SU-DHL-6 (cell line): Measurements from ENCODE around the gene PHACTR2.

Source experiments
- H2AFZ ChIP-seq: fragments of 200-600 bp; sonication (generic); 2 replicates; pipeline ENCODE4 v1.6.1; 2014; ENCODE audit warnings: low read depth, mild to moderate bottlenecking, moderate library complexity, mixed read lengths, antibody characterized with exemption, low read length; ENCODE audit not compliant: severe bottlenecking
- H3F3A ChIP-seq: fragments of 200-600 bp; shearing (Covaris generic); 2 replicates; pipeline ENCODE4 v1.6.0; 2016; ENCODE audit warnings: antibody characterized with exemption, mild to moderate bottlenecking; ENCODE audit not compliant: insufficient read depth
- H3K27ac ChIP-seq: fragments of 200-600 bp; sonication (generic); 2 replicates; pipeline ENCODE4 v1.5.1; 2016; ENCODE audit warnings: low read depth, mild to moderate bottlenecking, low read length, moderate library complexity, mixed read lengths
- H3K27me3 ChIP-seq: fragments of 200-600 bp; sonication (generic), shearing (Covaris generic); 2 replicates; pipeline ENCODE4 v1.6.0; 2014; ENCODE audit warnings: mild to moderate bottlenecking, low read length
- H3K36me3 ChIP-seq: fragments of 200-600 bp; sonication (generic); 2 replicates; pipeline ENCODE4 v1.6.1; 2014; ENCODE audit warnings: mild to moderate bottlenecking, low read length, mixed read lengths
- H3K4me2 ChIP-seq: fragments of 300-600, 200-600 bp; shearing (Covaris generic), sonication (generic); 2 replicates; pipeline ENCODE4 v1.6.0; 2014; ENCODE audit warnings: low read length, low read depth, mild to moderate bottlenecking; ENCODE audit not compliant: poor library complexity, severe bottlenecking
- H3K4me3 ChIP-seq: fragments of 200-600 bp; sonication (generic); 2 replicates; pipeline ENCODE4 v1.5.1; 2014; ENCODE audit warnings: antibody characterized with exemption, low read length, mild to moderate bottlenecking, mixed read lengths; ENCODE audit not compliant: insufficient read depth, poor library complexity, severe bottlenecking
- H3K79me2 ChIP-seq: fragments of 200-600 bp; sonication (generic); 2 replicates; pipeline ENCODE4 v1.6.1; 2014; ENCODE audit warnings: mild to moderate bottlenecking, low read length, moderate library complexity; ENCODE audit not compliant: insufficient read depth
- H3K9ac ChIP-seq: fragments of 200-600 bp; sonication (generic); 2 replicates; pipeline ENCODE4 v1.7.0; 2014; ENCODE audit warnings: mild to moderate bottlenecking, low read length
- H3K9me2 ChIP-seq: fragments of 200-600 bp; sonication (generic); replicated peaks from 2 replicates; pipeline ENCODE4 v1.6.1; 2014; ENCODE audit warnings: low read length; ENCODE audit not compliant: insufficient read depth
- H3K9me3 ChIP-seq: fragments of 200-600 bp; sonication (generic); 2 replicates; pipeline ENCODE4 v1.6.1; 2014; ENCODE audit warnings: low read length, mixed read lengths; ENCODE audit not compliant: insufficient read depth
- H4K20me1 ChIP-seq: fragments of 200-600 bp; sonication (generic); 2 replicates; pipeline ENCODE4 v1.6.1; 2014; ENCODE audit warnings: low read depth, mild to moderate bottlenecking, antibody characterized with exemption, low read length, moderate library complexity, mixed read lengths
- EZH2phosphoT487 ChIP-seq: fragments of 200-600 bp; sonication (generic), shearing (Covaris generic); conservative IDR thresholded peaks from 2 replicates; pipeline ENCODE4 v1.6.1; 2018; ENCODE audit warnings: mild to moderate bottlenecking, antibody characterized with exemption, low read length, moderate library complexity, mixed read lengths
- TF ChIP-seq, protein P1 (sequence below): fragments of 200-600 bp; sonication (generic); IDR thresholded peaks from one replicate; pipeline ENCODE4 v1.5.1; 2017; ENCODE audit warnings: antibody characterized with exemption, mild to moderate bottlenecking, low read length, moderate library complexity; ENCODE audit not compliant: insufficient read depth, poor library complexity, severe bottlenecking

Gene PHACTR2

GRCh38 chr6:143742070-143742954 lies 64.5 kb downstream of the PHACTR2 start:
- H3K4me2 ChIP-seq, result no peak overlapping the region
- no peak for TF ChIP-seq EZH2phosphoT487
- TF ChIP-seq, protein P1, sequence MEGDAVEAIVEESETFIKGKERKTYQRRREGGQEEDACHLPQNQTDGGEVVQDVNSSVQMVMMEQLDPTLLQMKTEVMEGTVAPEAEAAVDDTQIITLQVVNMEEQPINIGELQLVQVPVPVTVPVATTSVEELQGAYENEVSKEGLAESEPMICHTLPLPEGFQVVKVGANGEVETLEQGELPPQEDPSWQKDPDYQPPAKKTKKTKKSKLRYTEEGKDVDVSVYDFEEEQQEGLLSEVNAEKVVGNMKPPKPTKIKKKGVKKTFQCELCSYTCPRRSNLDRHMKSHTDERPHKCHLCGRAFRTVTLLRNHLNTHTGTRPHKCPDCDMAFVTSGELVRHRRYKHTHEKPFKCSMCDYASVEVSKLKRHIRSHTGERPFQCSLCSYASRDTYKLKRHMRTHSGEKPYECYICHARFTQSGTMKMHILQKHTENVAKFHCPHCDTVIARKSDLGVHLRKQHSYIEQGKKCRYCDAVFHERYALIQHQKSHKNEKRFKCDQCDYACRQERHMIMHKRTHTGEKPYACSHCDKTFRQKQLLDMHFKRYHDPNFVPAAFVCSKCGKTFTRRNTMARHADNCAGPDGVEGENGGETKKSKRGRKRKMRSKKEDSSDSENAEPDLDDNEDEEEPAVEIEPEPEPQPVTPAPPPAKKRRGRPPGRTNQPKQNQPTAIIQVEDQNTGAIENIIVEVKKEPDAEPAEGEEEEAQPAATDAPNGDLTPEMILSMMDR, result no peak
- H4K20me1 ChIP-seq, result no peaks in the 10 kb centered on the region
- no peaks in the 10 kb centered on the region for H3K9me2 ChIP-seq
- H3K27me3 ChIP-seq, result no peaks in the 10 kb centered on the region
- no peaks in the 10 kb centered on the region for H3K79me2 ChIP-seq
- H2AFZ ChIP-seq, result no peak overlapping the region
- no peaks in the 10 kb centered on the region for H3F3A ChIP-seq
- H3K9me3 ChIP-seq, result no peaks in the 10 kb centered on the region
- no peaks in the 10 kb centered on the region for H3K36me3 ChIP-seq
- H3K27ac ChIP-seq, result no peak overlapping the region
- H3K9ac ChIP-seq, result no peak overlapping the region
- no peak overlapping the region for H3K4me3 ChIP-seq

DNA sequence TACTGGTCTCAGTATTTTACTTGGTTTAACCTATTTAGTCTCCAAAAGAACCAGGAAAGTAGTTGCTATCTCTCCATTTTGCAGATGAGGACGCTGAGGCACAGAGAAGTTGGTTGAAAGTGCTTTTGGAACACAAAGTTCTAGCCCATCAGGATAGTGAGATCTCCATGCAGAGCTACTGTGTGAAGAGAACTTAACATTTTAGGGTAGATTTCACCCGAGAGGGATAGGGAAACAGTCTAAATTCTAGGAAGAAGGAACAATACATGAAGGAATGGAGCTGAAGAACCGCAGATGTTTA lies 65.1 kb downstream of the PHACTR2 start:
- no peak overlapping the region for H3K4me3 ChIP-seq
- no peaks in the 10 kb centered on the region for H3K9me3 ChIP-seq
- H3K27ac ChIP-seq, result no peak overlapping the region
- H3K9me2 ChIP-seq, result no peaks in the 10 kb centered on the region
- no peak overlapping the region for H3K4me2 ChIP-seq
- H3K36me3 ChIP-seq, result no peaks in the 10 kb centered on the region
- TF ChIP-seq, protein P1, result no peak
- TF ChIP-seq EZH2phosphoT487, result no peak
- no peak overlapping the region for H3K9ac ChIP-seq
- no peak overlapping the region for H2AFZ ChIP-seq
- no peaks in the 10 kb centered on the region for H3K79me2 ChIP-seq
- no peaks in the 10 kb centered on the region for H4K20me1 ChIP-seq
- H3K27me3 ChIP-seq, result no peaks in the 10 kb centered on the region
- H3F3A ChIP-seq, result no peaks in the 10 kb centered on the region

DNA sequence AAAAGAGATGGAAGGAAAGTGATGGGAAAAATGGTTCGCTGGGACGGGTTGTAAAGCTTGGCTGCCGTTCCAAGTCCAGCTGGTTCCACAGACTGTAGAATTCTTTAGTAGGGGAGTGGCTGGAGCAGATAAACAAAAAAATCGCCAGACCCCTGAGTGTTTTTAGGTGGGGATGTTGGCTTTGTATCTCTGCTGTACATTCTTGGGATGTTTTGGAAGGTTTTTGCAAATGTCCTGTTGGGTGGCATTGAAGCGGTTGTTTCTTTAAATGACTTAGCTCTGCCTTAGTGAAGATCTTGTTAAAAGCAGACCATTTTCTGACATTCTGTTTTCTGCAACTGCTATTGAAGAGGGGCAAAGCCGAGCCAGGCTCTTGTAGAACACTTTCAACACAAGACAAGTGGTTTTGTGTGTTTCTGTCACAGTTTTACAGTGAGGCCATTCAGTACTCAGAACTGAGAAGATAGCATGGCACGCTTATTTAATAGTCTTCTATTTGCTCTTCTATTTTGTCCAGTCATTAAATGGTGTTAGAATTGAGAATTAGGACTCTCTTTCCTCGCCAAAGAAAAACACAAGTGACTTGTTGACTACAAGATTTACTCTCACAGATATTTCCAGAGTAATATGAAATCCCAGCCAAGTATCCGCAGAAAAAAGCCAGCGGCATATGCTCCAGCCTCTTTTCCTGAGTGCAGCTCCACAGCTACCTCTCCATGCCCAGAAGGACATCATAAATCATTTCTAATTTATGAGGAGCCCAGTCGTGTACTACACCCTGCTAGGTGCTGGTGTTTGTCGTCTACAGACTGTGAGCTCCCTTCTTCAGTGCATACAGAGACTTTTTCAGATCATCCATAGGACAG lies 65.8 kb downstream of the PHACTR2 start:
- TF ChIP-seq, protein P1, result no peak

More for the DNA sequence above, 65.8 kb downstream of the PHACTR2 start:
- Histone ChIP-seq H3F3A (no peaks in the 10 kb centered on the region), H3K9ac (no peak overlapping the region), H4K20me1 (no peaks in the 10 kb centered on the region), H3K9me2 (no peaks in the 10 kb centered on the region), H3K36me3 (no peaks in the 10 kb centered on the region), H3K4me3 (no peak overlapping the region), H2AFZ (no peak overlapping the region), H3K27ac (no peak overlapping the region), H3K27me3 (no peaks in the 10 kb centered on the region), H3K79me2 (no peaks in the 10 kb centered on the region), H3K9me3 (no peaks in the 10 kb centered on the region), H3K4me2 (no peak overlapping the region)
